Measurements from ENCODE around the gene EXOC3. TPM values are rescaled to one million over a fixed set of nuclear protein-coding genes. Genes with fewer than 3 reads are reported as not detected.

Gene EXOC3
- polyA plus RNA-seq, 3 donors: 33.2 to 59.7 (median 53.8) TPM

DNA sequence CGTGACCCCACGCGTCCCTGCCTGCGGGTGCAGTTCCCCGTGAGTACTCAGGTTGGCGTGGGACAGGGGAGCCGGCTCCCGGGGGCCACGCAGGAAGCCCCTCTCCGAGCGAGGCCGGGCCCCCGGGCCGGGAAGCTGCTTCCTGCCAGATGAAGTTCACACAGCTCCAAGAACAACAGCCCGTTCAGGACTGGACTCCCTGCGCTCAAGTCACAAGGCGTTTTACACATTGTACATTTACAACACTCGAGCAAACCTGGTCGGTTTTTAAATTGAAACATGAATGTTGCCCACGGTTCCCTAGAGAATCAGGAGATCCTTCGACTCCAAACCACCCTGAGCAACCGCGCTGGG lies 58.8 kb downstream of the EXOC3 start:
- no peaks in the 10 kb centered on the region for H4K20me1 ChIP-seq (ENCODE audit: insufficient read depth, low read length)
- H3K79me2 ChIP-seq (ENCODE audit: insufficient read depth, low read length): no peaks in the 10 kb centered on the region
- 10% methylated on average over 23 of the region's 23 CpGs for WGBS (ENCODE audit: insufficient coverage)
- no peak overlapping the region for H2AFZ ChIP-seq (ENCODE audit: insufficient read depth, low read depth, low read length, poor library complexity, severe bottlenecking)
- no peak overlapping the region for H3K4me2 ChIP-seq (replicated peaks; ENCODE audit: extremely low read depth, low read length, poor library complexity, severe bottlenecking)
- TF ChIP-seq, protein P1, sequence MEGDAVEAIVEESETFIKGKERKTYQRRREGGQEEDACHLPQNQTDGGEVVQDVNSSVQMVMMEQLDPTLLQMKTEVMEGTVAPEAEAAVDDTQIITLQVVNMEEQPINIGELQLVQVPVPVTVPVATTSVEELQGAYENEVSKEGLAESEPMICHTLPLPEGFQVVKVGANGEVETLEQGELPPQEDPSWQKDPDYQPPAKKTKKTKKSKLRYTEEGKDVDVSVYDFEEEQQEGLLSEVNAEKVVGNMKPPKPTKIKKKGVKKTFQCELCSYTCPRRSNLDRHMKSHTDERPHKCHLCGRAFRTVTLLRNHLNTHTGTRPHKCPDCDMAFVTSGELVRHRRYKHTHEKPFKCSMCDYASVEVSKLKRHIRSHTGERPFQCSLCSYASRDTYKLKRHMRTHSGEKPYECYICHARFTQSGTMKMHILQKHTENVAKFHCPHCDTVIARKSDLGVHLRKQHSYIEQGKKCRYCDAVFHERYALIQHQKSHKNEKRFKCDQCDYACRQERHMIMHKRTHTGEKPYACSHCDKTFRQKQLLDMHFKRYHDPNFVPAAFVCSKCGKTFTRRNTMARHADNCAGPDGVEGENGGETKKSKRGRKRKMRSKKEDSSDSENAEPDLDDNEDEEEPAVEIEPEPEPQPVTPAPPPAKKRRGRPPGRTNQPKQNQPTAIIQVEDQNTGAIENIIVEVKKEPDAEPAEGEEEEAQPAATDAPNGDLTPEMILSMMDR (IDR thresholded peaks at IDR 0.05): no peak
- no peaks in the 10 kb centered on the region for H3K4me1 ChIP-seq (ENCODE audit: control insufficient read depth in 1 of 2, insufficient read depth in 2 of 2, low read length in 2 of 2)
- peaks cover 28 to 70% (median 33%) of the 10 kb centered on the region in 3 donors for H3K27me3 Mint-ChIP-seq (ENCODE audit: low read depth in 3 of 3)
- no peaks in the 10 kb centered on the region for H3K36me3 Mint-ChIP-seq
- no peaks in the 10 kb centered on the region for H3K36me3 ChIP-seq (replicated peaks in 1 of 2; ENCODE audit: control insufficient read depth in 1 of 2, insufficient read depth in 2 of 2, low read length in 2 of 2)
- H3K4me1 Mint-ChIP-seq: no peaks in the 10 kb centered on the region
- peaks cover 0 to 19% of the 10 kb centered on the region in 2 donors for H3K27me3 ChIP-seq (ENCODE audit: control insufficient read depth in 2 of 2, insufficient read depth in 2 of 2, low read length in 2 of 2)
- no peak overlapping the region for H3K27ac ChIP-seq (ENCODE audit: low read depth in 1 of 2, low read length in 2 of 2)
- H3K27ac Mint-ChIP-seq: no peak overlapping the region
- H3K9ac ChIP-seq (ENCODE audit: insufficient read depth, low read length, poor library complexity, severe bottlenecking): peak overlapping the region; percentile 8
- H3K4me3 Mint-ChIP-seq: no peak overlapping the region
- no peak overlapping the region for H3K4me3 ChIP-seq (replicated peaks in 1 of 3; ENCODE audit: low read depth in 2 of 3, low read length in 3 of 3)
- no peak for DNase-seq
- peaks cover 0 to 12% (median 5%) of the 10 kb centered on the region in 7 donors for H3K9me3 Mint-ChIP-seq
- intact Hi-C loops (cut with micrococcal nuclease): no loop called here
- peaks cover 0 to 6% of the 10 kb centered on the region in 2 donors for H3K9me3 ChIP-seq (replicated peaks in 1 of 2; ENCODE audit: control insufficient read depth in 1 of 2, insufficient read depth in 1 of 2, low read length in 2 of 2)

GRCh38 chr5:502325-503079 lies 59.5 kb downstream of the EXOC3 start:
- Histone ChIP-seq H3K4me3 (replicated peaks in 1 of 3; ENCODE audit: low read depth in 2 of 3, low read length in 3 of 3) (no peak overlapping the region), H3K4me1 (ENCODE audit: control insufficient read depth in 1 of 2, insufficient read depth in 2 of 2, low read length in 2 of 2) (no peaks in the 10 kb centered on the region), H3K36me3 (replicated peaks in 1 of 2; ENCODE audit: control insufficient read depth in 1 of 2, insufficient read depth in 2 of 2, low read length in 2 of 2) (no peaks in the 10 kb centered on the region), H3K9me3 (replicated peaks in 1 of 2; ENCODE audit: control insufficient read depth in 1 of 2, insufficient read depth in 1 of 2, low read length in 2 of 2) (peaks cover 0 to 10% of the 10 kb centered on the region in 2 donors), H2AFZ (ENCODE audit: insufficient read depth, low read depth, low read length, poor library complexity, severe bottlenecking) (no peak overlapping the region), H3K27ac (ENCODE audit: low read depth in 1 of 2, low read length in 2 of 2) (no peak overlapping the region), H3K9ac (ENCODE audit: insufficient read depth, low read length, poor library complexity, severe bottlenecking) (no peak overlapping the region), H4K20me1 (ENCODE audit: insufficient read depth, low read length) (no peaks in the 10 kb centered on the region), H3K4me2 (replicated peaks; ENCODE audit: extremely low read depth, low read length, poor library complexity, severe bottlenecking) (no peak overlapping the region), H3K79me2 (ENCODE audit: insufficient read depth, low read length) (no peaks in the 10 kb centered on the region), H3K27me3 (ENCODE audit: control insufficient read depth in 2 of 2, insufficient read depth in 2 of 2, low read length in 2 of 2) (peaks cover 0 to 19% of the 10 kb centered on the region in 2 donors)
- H3K27ac Mint-ChIP-seq: no peak overlapping the region
- H3K9me3 Mint-ChIP-seq: peaks cover 0 to 17% (median 7%) of the 10 kb centered on the region in 7 donors
- H3K4me3 Mint-ChIP-seq: peak overlapping the region in 1 of 2 donors; percentile 1
- intact Hi-C loops (cut with micrococcal nuclease): no loop called here
- TF ChIP-seq, protein P1 (IDR thresholded peaks at IDR 0.05): no peak
- no peaks in the 10 kb centered on the region for H3K36me3 Mint-ChIP-seq
- H3K4me1 Mint-ChIP-seq: no peaks in the 10 kb centered on the region
- no peak for DNase-seq
- peaks cover 28 to 66% (median 28%) of the 10 kb centered on the region in 3 donors for H3K27me3 Mint-ChIP-seq (ENCODE audit: low read depth in 3 of 3)
- 70% methylated on average over 28 of the region's 36 CpGs for WGBS (ENCODE audit: insufficient coverage)
